Prostate gland (tissue), 2 donors: ENCODE measurements around the gene SIPA1L3.

Source experiments
- POLR2A ChIP-seq: fragments of 450-650 bp; IDR thresholded peaks from one replicate; pipeline ENCODE4 v1.6.1; 2016; ENCODE audit warnings: antibody characterized with exemption, mild to moderate bottlenecking
- POLR2AphosphoS5 ChIP-seq: sonication (generic); formaldehyde crosslinking; IDR thresholded peaks from one replicate; pipeline ENCODE4 v1.6.1; 2017; ENCODE audit warnings: antibody characterized with exemption
- TF ChIP-seq, protein P1 (sequence below), 4 experiments: fragments of 200-600 bp in 2 of 4; fragments of 450-650 bp in 2 of 4; sonication (generic) in 2 of 4; IDR thresholded peaks; 1 replicate in 3 of 4; 2 replicates in 1 of 4; pipeline ENCODE4 v1.5.1; 2016 to 2019; ENCODE audit warnings: antibody characterized with exemption in 4 of 4, mild to moderate bottlenecking in 2 of 4, moderate library complexity in 2 of 4

DNA sequence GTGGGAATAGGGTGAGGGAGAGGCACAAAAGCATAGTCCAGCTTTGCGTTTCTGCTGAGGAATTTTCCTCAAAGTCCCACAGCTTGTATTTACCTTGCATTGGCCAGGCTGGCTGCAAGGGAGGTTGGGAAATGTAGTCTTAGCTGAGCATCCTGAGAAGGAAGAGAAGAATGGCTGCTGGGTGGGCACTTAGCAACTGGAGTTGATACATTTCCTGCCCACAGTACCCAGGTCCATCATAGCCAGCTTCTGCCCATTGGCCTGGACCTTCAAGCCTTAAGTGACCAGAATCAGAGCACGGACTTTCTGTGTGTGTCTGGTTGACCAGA is 112.4 kb downstream of the SIPA1L3 start:
- TF ChIP-seq, protein P1, sequence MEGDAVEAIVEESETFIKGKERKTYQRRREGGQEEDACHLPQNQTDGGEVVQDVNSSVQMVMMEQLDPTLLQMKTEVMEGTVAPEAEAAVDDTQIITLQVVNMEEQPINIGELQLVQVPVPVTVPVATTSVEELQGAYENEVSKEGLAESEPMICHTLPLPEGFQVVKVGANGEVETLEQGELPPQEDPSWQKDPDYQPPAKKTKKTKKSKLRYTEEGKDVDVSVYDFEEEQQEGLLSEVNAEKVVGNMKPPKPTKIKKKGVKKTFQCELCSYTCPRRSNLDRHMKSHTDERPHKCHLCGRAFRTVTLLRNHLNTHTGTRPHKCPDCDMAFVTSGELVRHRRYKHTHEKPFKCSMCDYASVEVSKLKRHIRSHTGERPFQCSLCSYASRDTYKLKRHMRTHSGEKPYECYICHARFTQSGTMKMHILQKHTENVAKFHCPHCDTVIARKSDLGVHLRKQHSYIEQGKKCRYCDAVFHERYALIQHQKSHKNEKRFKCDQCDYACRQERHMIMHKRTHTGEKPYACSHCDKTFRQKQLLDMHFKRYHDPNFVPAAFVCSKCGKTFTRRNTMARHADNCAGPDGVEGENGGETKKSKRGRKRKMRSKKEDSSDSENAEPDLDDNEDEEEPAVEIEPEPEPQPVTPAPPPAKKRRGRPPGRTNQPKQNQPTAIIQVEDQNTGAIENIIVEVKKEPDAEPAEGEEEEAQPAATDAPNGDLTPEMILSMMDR (IDR thresholded peaks at IDR 0.05), result no peak
- no peak for TF ChIP-seq POLR2A
- no peak for TF ChIP-seq POLR2AphosphoS5
